MCF 10A (cell line): ENCODE measurements around the gene HPGD. TPM values are rescaled to one million over a fixed set of nuclear protein-coding genes. Genes with fewer than 3 reads are reported as not detected.
A peak's percentile ranks its signal among the peaks of the same experiment; 100 is the strongest.

Experiments used
- BruUV-seq: library from RNA; stranded (reverse); fragments of 400-500 nt; replicated peaks from 2 replicates; lab custom pipeline; 2021; lab: Mats Ljungman, UMichigan
- CTCF ChIA-PET: fragments of 300-600 bp; sonication (Branson Sonifier 250); formaldehyde crosslinking; extraction: SDS; loops from one replicate; lab custom pipeline; 2021; ENCODE audit warnings: antibody characterized with exemption, inconsistent platforms; lab: Yijun Ruan, JAX
- POLR2A ChIA-PET: fragments of 300-600, 350-650 bp; sonication (Branson Sonifier 250); formaldehyde crosslinking; extraction: SDS; loops from one replicate; lab custom pipeline; 2020; ENCODE audit warnings: antibody characterized with exemption, inconsistent platforms; lab: Yijun Ruan, JAX
- DNase-seq: peaks from one replicate; pipeline ENCODE4 v3.0.0-alpha.2; 2018; ENCODE audit not compliant: unreplicated experiment
- H3K27ac Mint-ChIP-seq: one replicate; pipeline ENCODE4 v1.8.0; 2022; ENCODE audit warnings: mild to moderate bottlenecking, low read depth, mixed read lengths; ENCODE audit not compliant: unreplicated experiment
- H3K27me3 Mint-ChIP-seq: one replicate; pipeline ENCODE4 v1.8.0; 2022; ENCODE audit warnings: mixed read lengths; ENCODE audit not compliant: insufficient read depth, unreplicated experiment
- H3K36me3 Mint-ChIP-seq: one replicate; pipeline ENCODE4 v1.8.0; 2022; ENCODE audit warnings: mild to moderate bottlenecking, moderate library complexity, mixed read lengths; ENCODE audit not compliant: insufficient read depth, unreplicated experiment
- H3K4me1 Mint-ChIP-seq: one replicate; pipeline ENCODE4 v1.8.0; 2022; ENCODE audit warnings: mixed read lengths; ENCODE audit not compliant: insufficient read depth, unreplicated experiment
- H3K4me3 Mint-ChIP-seq: one replicate; pipeline ENCODE4 v1.8.0; 2022; ENCODE audit warnings: mild to moderate bottlenecking, moderate library complexity, mixed read lengths; ENCODE audit not compliant: unreplicated experiment
- H3K9me3 Mint-ChIP-seq: one replicate; pipeline ENCODE4 v1.8.0; 2022; ENCODE audit warnings: mixed read lengths; ENCODE audit not compliant: unreplicated experiment
- CTCF ChIP-seq: fragments of 200-600 bp; IDR thresholded peaks from one replicate; pipeline ENCODE4 v1.8.0; 2022; ENCODE audit warnings: antibody characterized with exemption, mild to moderate bottlenecking; ENCODE audit not compliant: unreplicated experiment
- intact Hi-C: fragments of 100-400 bp; cut with micrococcal nuclease; formaldehyde crosslinking; loops from 2 replicates; pipeline ENCODE4 v1.14.1; 2022
- total RNA-seq: library from RNA; stranded (reverse); gene quantifications from 2 replicates; pipeline ENCODE4 v1.2.3, GENCODE V29; 2022

HPGD gene
- total RNA-seq, 1 experiment from 2014 or later: 0.77 TPM

DNA sequence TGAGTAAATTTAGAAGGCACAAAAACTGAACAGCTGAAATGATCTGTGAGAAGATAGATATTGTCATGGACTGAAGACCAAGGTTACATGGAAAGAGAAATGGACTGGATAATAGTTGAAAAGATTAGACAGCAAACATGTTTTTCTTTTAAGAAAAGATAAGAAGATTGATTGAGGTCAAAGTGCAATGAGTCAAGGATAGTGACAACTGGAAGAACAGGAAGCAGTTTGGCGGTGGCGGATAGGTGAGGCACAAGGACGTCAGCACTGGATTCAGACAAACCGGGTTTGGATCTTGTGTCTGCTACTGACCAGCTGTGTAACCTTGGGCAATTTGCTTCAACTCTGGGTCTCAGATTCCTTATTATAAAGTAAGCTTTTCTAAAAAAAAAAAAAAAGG lies 2.0 kb upstream of the HPGD start:
- no peak for TF ChIP-seq CTCF
- ChIA-PET POLR2A (no interaction called here), CTCF (interaction anchor here (1.4 kb wide), 1 partner anchor 8 kb away, joined by 3 read pairs; no protein-coding TSS in a partner anchor)
- no peaks in the 10 kb centered on the region for H3K36me3 Mint-ChIP-seq
- no TSS peak for BruUV-seq
- H3K27ac Mint-ChIP-seq: no peak overlapping the region
- H3K4me1 Mint-ChIP-seq: peaks cover 8% of the 10 kb centered on the region
- DNase-seq: no peak
- no peaks in the 10 kb centered on the region for H3K9me3 Mint-ChIP-seq
- intact Hi-C loops: loop anchor here (5.0 kb wide), 2 partner anchors 82 to 188 kb away; no protein-coding TSS in a partner anchor
- no peaks in the 10 kb centered on the region for H3K27me3 Mint-ChIP-seq
- no peak overlapping the region for H3K4me3 Mint-ChIP-seq

DNA sequence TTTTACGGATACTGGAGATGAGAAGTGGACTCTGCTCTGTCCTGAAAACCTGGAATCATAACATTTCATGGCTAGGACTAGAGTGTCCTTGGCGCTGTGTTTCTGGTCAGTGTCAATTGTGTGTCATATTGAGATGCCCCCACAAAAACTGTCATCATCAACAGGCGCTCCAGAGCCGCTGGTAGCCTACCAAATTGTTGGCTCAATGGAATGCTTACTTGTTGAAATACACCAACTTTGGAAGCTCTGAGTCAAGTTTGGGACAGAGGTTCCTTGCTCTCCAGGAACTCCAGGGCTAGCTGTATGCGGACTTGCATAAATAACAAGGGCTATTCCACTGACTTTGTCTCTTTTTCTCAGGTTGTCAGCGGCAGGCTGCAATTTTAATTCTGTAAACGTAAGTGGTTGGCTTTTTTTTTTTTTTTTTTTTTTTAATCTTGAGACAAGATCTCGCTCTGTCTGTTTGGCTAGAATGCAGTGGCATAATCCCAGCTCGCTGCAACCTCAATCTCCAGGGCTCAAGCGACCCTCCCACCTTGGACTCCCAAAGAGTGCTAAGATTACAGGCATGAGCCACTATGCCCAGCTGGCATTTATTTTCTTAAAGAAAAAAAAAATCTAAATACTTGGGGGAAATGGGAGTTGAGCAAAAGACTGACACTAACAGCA lies 871 bp upstream of the HPGD start:
- H3K9me3 Mint-ChIP-seq: no peaks in the 10 kb centered on the region
- H3K27me3 Mint-ChIP-seq: no peaks in the 10 kb centered on the region
- BruUV-seq: no TSS peak
- H3K4me1 Mint-ChIP-seq: peaks cover 8% of the 10 kb centered on the region
- no peak for TF ChIP-seq CTCF
- CTCF ChIA-PET: interaction anchor here (0.8 to 2.7 kb wide), 11 partner anchors 9 to 192 kb away, joined by 3 to 31 read pairs (median 5); no protein-coding TSS in a partner anchor
- H3K27ac Mint-ChIP-seq: no peak overlapping the region
- POLR2A ChIA-PET: interaction anchor here (0.7 to 1.9 kb wide), 5 partner anchors 47 to 130 kb away, joined by 3 to 6 read pairs (median 3); no protein-coding TSS in a partner anchor
- H3K4me3 Mint-ChIP-seq: peak overlapping the region; percentile 88
- no peak for DNase-seq
- intact Hi-C loops: loop anchor here (5.0 kb wide), 2 partner anchors 81 to 189 kb away; no protein-coding TSS in a partner anchor
- no peaks in the 10 kb centered on the region for H3K36me3 Mint-ChIP-seq

- Mint-ChIP-seq H3K9me3 (no peaks in the 10 kb centered on the region), H3K4me3 (peak overlapping the region; percentile 88), H3K27ac (no peak overlapping the region), H3K4me1 (peaks cover 8% of the 10 kb centered on the region), H3K27me3 (no peaks in the 10 kb centered on the region), H3K36me3 (no peaks in the 10 kb centered on the region)
- no peak for TF ChIP-seq CTCF
- POLR2A ChIA-PET: interaction anchor here (0.9 to 1.9 kb wide), 9 partner anchors 9 to 238 kb away, joined by 3 to 6 read pairs (median 3); partner anchors contain the start of genes CEP44 and FBXO8
- intact Hi-C loops: loop anchor here (1.0 to 5.0 kb wide), 4 partner anchors 79 to 191 kb away; no protein-coding TSS in a partner anchor
- CTCF ChIA-PET: interaction anchor here (0.5 to 2.7 kb wide), 12 partner anchors 9 to 193 kb away, joined by 3 to 31 read pairs (median 6); no protein-coding TSS in a partner anchor
- BruUV-seq: no TSS peak
- peak; percentile 56 for DNase-seq
Measured at GRCh38 chr4:174521800-174522182, 497 bp downstream of the HPGD start.

GRCh38 chr4:174520660-174521059 lies 1.6 kb downstream of the HPGD start:
- CTCF ChIA-PET: interaction anchor here (0.6 kb wide), 1 partner anchor 308 kb away, joined by 3 read pairs; no protein-coding TSS in a partner anchor
- no peak for TF ChIP-seq CTCF
- Mint-ChIP-seq H3K9me3 (no peaks in the 10 kb centered on the region), H3K36me3 (no peaks in the 10 kb centered on the region), H3K27me3 (no peaks in the 10 kb centered on the region), H3K4me1 (peaks cover 8% of the 10 kb centered on the region), H3K27ac (peak overlapping the region; percentile 53), H3K4me3 (no peak overlapping the region)
- no TSS peak for BruUV-seq
- POLR2A ChIA-PET: interaction anchor here (0.5 kb wide), 1 partner anchor 110 kb away, joined by 3 read pairs; no protein-coding TSS in a partner anchor
- intact Hi-C loops: loop anchor here (5.0 kb wide), 2 partner anchors 78 to 192 kb away; no protein-coding TSS in a partner anchor
- DNase-seq: peak; percentile 9
